ENCODE data around the gene ZHX3.

The ZHX3 gene

GRCh38 chr20:41174782-41175181 lies 142.7 kb downstream of the ZHX3 start:
- no peak for DNase-seq (ENCODE audit: low read depth in 1 of 2, low spot score in 1 of 2)
- TF ChIP-seq CTCF (IDR thresholded peaks at IDR 0.05; ENCODE audit: insufficient read depth, low read length) (no peak), GABPA (IDR thresholded peaks at IDR 0.05; ENCODE audit: low read depth) (no peak), SPI1 (IDR thresholded peaks at IDR 0.05; ENCODE audit: borderline replicate concordance, low read depth) (no peak), POLR2AphosphoS5 (IDR thresholded peaks at IDR 0.05; ENCODE audit: low read depth) (no peak)
- TF ChIP-seq, protein P1, sequence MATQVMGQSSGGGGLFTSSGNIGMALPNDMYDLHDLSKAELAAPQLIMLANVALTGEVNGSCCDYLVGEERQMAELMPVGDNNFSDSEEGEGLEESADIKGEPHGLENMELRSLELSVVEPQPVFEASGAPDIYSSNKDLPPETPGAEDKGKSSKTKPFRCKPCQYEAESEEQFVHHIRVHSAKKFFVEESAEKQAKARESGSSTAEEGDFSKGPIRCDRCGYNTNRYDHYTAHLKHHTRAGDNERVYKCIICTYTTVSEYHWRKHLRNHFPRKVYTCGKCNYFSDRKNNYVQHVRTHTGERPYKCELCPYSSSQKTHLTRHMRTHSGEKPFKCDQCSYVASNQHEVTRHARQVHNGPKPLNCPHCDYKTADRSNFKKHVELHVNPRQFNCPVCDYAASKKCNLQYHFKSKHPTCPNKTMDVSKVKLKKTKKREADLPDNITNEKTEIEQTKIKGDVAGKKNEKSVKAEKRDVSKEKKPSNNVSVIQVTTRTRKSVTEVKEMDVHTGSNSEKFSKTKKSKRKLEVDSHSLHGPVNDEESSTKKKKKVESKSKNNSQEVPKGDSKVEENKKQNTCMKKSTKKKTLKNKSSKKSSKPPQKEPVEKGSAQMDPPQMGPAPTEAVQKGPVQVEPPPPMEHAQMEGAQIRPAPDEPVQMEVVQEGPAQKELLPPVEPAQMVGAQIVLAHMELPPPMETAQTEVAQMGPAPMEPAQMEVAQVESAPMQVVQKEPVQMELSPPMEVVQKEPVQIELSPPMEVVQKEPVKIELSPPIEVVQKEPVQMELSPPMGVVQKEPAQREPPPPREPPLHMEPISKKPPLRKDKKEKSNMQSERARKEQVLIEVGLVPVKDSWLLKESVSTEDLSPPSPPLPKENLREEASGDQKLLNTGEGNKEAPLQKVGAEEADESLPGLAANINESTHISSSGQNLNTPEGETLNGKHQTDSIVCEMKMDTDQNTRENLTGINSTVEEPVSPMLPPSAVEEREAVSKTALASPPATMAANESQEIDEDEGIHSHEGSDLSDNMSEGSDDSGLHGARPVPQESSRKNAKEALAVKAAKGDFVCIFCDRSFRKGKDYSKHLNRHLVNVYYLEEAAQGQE (IDR thresholded peaks at IDR 0.05; ENCODE audit: insufficient replicate concordance, low read depth): no peak
- peaks cover 4% of the 10 kb centered on the region for H3K27me3 ChIP-seq (ENCODE audit: insufficient read depth, poor library complexity, severe bottlenecking)
- no peak overlapping the region for H3K4me3 ChIP-seq (replicated peaks; ENCODE audit: insufficient read depth, low read length)
- no peak overlapping the region for H3K27ac ChIP-seq (replicated peaks)

GRCh38 chr20:41174373-41174772 lies 143.2 kb downstream of the ZHX3 start:
- no peak for TF ChIP-seq CTCF (IDR thresholded peaks at IDR 0.05; ENCODE audit: insufficient read depth, low read length)
- TF ChIP-seq, protein P1 (IDR thresholded peaks at IDR 0.05; ENCODE audit: insufficient replicate concordance, low read depth): no peak
- TF ChIP-seq POLR2AphosphoS5 (IDR thresholded peaks at IDR 0.05; ENCODE audit: low read depth): no peak
- no peak for TF ChIP-seq SPI1 (IDR thresholded peaks at IDR 0.05; ENCODE audit: borderline replicate concordance, low read depth)
- TF ChIP-seq GABPA (IDR thresholded peaks at IDR 0.05; ENCODE audit: low read depth): no peak

GRCh38 chr20:41173791-41174341 lies 143.7 kb downstream of the ZHX3 start:
- no peak for DNase-seq (ENCODE audit: low read depth in 1 of 2, low spot score in 1 of 2)
- Histone ChIP-seq H3K27me3 (ENCODE audit: insufficient read depth, poor library complexity, severe bottlenecking) (peaks cover 4% of the 10 kb centered on the region), H3K27ac (replicated peaks) (no peak overlapping the region), H3K4me3 (replicated peaks; ENCODE audit: insufficient read depth, low read length) (no peak overlapping the region)
- TF ChIP-seq SPI1 (IDR thresholded peaks at IDR 0.05; ENCODE audit: borderline replicate concordance, low read depth) (no peak), GABPA (IDR thresholded peaks at IDR 0.05; ENCODE audit: low read depth) (no peak), CTCF (IDR thresholded peaks at IDR 0.05; ENCODE audit: insufficient read depth, low read length) (no peak), POLR2AphosphoS5 (IDR thresholded peaks at IDR 0.05; ENCODE audit: low read depth) (no peak)
- TF ChIP-seq, protein P1 (IDR thresholded peaks at IDR 0.05; ENCODE audit: insufficient replicate concordance, low read depth): no peak

More at GRCh38 chr20:41174373-41174772, 143.2 kb downstream of the ZHX3 start:
- Histone ChIP-seq H3K27ac (replicated peaks) (no peak overlapping the region), H3K4me3 (replicated peaks; ENCODE audit: insufficient read depth, low read length) (no peak overlapping the region), H3K27me3 (ENCODE audit: insufficient read depth, poor library complexity, severe bottlenecking) (peaks cover 4% of the 10 kb centered on the region)
- no peak for DNase-seq (ENCODE audit: low read depth in 1 of 2, low spot score in 1 of 2)
